ENCODE measurements around the gene ENO3.
A peak's percentile ranks its signal among the peaks of the same experiment; 100 is the strongest.

ENO3 gene

DNA sequence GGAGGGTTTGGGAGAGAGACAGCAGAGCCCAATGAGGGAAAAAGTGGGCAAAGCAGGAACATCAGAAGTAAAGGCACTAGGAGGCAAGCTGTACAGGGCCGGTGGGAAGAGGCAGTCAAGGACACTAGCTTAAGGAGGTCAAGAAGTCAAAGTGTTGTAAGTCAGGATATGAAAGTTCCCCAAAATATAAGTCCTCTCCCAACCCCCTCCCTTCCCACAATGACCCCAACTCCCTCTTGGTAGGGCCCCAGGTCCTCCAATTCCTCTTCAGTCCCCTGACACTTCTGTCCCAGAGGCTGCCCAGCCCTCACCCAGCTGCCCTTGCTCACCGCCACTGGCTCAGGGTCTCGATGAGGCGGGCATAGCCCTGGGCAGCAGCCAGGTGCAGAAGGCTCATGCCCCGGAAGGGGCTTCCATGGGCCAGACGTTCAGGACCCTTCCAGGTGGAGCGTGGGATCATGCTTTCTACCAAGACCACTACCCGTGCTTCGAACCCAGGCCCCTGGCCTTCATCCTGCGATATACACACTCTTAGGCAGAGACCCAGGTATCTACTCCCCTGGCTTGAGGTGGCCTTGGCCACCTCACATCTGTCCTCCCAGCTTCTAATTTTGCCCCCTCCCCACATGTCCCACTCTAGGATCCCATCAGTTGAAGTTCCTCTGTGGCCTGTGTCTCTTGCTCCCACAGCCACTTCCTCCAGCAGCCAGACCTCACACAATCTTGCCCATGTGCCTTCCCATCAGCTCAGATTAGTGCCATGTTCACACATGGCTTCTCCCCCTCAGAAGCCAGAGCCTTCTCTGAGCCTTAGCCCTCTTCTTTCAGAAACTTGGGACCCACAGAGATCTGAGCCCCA is 22.6 kb downstream of the ENO3 start:
- DNase-seq (ENCODE audit: low spot score) = no peak

DNA sequence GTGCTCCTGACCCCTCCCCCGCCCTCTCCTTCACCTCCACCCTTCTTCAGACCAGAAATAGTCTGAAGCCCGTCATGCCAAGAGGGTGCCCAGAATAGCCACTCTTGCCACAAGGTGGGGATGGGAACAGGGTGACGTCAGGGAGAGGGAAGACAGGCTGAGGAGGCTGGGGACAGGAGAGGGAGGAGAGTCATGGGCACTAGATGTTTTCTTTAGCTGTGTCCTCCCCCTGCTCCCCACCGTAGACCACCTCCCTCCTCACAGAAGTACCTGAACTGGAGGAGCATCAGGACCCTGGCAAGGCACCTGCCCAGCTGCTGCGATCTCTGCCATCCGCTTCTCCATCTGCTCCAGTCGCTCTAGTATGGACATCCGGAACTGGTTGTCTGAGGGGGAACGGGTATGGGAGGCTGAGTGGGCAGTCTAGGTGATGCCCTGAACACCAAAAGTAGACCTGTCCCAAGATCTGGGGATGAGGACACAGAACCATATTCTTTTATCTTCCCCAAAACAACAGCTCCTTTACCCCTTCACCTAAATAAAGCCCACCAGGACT is 23.3 kb downstream of the ENO3 start:
- DNase-seq (ENCODE audit: low spot score) = no peak

DNA sequence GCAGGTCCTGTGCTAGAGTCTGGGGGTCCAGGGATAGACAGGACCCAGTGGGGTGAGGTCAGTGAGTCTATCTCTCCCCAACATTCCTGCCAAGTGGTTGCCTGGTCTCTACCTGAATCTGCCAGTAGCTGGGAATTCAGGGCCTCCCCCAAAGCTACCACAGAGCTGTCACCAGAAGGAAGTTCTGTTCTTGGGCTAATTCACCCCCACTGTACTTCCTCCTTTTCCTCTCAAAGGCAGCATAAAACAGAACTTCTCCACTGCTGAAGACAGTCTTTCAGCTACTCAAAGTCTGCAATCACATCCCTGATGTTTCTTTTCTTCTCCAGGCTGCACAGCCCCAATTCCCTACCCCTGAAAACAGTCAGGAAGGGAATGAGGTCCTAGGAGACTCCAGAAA is 27.8 kb downstream of the ENO3 start:
- DNase-seq (ENCODE audit: low spot score) = no peak

DNA sequence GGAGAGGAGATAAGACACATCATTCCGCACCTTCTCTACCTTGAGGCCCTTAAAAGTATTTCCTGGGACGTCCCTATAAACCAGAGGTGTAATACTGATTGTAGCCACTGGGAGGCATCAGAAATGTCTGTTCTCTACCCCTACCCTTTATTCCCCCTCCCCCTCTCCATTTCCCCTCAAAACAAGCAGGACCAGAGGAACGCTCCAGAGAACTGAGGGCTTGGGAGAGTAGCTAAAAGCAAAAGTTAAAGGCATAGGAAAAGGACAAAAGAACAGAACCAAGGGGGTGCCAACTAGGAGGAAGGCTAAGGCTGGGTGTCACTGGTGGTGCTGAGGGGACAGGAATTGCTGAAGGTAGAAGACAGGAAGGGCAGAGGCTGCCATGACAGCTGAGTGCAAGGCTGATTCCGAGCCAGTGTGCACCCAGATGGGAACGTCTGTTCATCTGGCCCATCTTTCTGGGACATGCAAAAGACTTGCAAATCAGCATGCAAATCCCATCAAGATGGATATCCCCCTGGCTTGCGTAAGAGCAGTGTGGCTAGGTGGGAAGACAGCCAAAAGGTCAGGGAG is 29.8 kb downstream of the ENO3 start:
- peak; percentile 61 for DNase-seq (ENCODE audit: low spot score)

- DNase-seq (ENCODE audit: low spot score) = no peak
Observed at GRCh38 chr17:4982305-4982704, 31.4 kb downstream of the ENO3 start.

GRCh38 chr17:4986403-4986802 is 35.5 kb downstream of the ENO3 start:
- no peak for DNase-seq (ENCODE audit: low spot score)

DNA sequence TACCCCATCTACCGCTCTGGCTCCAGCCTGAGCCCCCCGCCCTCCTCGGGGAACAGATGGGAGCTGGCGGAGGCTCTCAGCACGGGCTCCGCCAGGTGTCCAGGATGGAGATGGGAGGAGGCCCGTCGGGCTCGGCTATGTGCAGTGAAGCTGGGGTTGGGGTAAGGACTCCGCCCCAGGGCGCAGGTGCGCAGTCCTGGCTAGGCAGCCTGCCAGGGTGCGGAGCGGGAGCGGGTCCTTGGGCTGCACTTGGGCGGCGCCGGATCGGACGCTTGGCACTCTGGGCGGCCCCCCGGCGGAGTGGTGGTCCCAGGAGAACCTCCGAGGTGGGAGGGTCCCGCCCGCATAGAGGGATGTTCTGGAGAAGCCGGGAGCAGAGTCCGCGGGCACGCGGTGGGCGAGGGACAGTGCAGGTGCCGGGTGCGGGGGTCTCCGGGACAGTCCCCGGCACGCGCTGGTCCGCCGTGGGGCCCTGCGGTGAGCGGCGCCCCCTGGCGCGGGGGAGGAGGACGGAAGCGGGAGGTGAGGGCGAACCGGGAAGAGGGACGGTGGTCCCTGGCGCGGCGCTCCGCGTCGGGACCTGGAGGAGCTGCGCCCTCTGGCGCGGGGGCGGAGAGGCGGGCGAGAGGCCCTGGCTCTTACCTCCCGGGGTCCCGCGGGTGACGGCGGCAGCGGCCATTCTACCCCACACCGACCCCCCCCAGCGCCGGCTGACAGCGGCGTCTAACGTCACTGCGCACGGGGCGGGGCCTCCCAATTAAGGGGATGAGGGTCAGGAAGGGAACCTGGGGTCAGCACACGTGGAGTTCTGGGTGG is 36.2 kb downstream of the ENO3 start, which contains the start of gene CAMTA2:
TSS of gene CAMTA2 (minus strand) at position 725 of the 816 bp plus-strand sequence. CDS start 1,453 bp downstream, outside the sequence.
- DNase-seq (ENCODE audit: low spot score) = peak; percentile 86

GRCh38 chr17:4987767-4988567 is 37.0 kb downstream of the ENO3 start:
- no peak for DNase-seq (ENCODE audit: low spot score)

DNA sequence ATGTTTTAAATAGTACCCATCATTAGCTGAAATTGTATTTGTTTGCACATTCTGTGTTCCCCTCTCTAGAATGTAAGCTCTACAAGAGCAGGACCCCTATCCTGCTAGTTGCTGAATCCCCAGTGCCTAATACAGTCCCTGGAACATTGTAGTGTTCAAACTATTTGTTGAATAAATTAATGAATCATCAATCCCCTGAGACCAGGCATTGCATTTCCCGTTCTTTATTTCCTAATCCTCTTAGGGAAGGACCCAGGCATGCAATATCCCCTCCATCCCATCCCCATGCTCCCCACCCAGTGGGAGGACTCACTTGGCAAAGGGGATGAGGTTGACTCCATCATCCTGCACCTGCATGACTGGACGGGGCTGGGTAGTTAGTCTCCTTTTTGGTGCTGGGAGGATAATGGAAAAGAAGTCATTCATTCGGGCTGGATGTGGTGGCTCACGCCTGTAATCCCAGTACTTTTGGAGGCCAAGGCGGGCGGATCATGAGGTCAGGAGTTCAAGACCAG is 43.2 kb downstream of the ENO3 start:
- no peak for DNase-seq (ENCODE audit: low spot score)

DNA sequence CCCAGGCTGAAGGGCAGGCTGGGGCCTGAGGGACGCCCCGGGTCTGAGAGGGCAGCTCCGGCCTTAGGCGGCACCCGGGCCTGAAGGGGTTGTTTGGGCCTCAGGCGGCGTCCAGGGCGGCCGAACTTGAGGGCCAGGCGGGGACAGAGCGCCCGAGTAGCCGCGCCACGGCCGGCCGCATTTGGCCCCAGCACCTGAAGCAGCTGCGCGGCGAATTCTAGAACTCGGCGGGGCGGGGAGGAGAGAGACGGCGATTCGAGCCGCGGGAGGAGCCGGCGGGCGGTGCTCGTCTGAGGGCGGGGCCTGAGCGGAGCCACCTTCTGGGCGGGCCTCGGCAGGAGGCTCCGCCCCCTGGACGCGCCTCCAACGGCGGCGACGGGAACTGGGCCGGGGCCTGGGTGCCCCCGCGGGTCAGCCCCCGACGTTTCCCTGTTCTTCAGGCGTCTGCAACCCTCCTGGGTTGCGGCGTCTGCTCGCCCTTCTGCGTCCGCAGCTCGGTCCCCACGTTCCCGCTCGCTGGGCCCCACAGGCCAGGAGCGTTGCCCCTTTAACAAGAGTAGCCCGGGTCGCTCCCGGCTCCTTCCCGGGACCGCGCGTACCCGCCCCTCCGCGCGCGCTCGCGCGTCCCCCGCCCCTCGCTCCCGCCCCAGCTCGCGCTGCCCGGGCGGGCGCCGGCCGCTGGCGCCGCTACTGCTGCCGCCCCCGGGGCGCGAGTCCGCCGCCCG is 46.5 kb downstream of the ENO3 start, which contains the start of the genes INCA1 and KIF1C:
TSS of gene INCA1 (minus strand) at position 221 of the 725 bp plus-strand sequence. CDS start 3,085 bp downstream, outside the sequence.
TSS of gene KIF1C (plus strand) at position 649 of the 725 bp plus-strand sequence. CDS start 2,297 bp downstream, outside the sequence.
- DNase-seq (ENCODE audit: low spot score) = peak; percentile 98

DNA sequence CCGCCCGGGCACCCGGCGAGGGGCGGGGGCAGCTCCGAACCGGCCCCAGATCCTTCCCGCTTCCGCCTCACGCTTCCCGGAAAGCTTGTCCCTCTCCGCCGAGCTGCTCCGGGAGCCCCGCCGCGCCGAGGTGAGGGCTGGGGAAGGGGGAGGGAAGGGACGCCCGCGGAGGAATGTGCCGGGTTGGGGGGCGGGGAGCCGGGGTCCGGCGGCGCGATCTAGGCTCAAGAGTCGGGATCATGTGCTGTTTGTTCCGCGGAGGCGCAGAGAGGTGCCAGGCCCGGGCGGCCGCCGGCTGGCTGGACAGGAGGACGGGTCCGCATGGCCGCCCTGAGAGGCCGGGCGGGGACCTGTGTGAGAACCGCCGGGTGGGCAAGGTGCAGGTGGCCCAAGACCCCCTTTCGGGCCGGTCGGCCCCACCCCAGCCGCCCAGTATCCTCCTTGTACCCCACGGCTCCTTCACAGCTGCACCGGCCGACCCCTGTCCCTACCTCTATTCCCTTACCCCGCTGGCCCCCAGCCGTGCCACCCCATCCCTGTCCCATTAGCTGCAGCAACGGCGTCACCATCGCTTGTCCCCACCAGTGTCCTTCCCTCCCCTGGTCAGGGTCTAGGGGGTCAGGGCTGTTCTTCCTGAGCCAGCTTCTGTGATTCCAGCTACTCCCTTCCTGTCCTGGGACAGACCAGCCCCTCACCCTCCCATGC is 47.3 kb downstream of the ENO3 start:
- DNase-seq (ENCODE audit: low spot score) = no peak

DNA sequence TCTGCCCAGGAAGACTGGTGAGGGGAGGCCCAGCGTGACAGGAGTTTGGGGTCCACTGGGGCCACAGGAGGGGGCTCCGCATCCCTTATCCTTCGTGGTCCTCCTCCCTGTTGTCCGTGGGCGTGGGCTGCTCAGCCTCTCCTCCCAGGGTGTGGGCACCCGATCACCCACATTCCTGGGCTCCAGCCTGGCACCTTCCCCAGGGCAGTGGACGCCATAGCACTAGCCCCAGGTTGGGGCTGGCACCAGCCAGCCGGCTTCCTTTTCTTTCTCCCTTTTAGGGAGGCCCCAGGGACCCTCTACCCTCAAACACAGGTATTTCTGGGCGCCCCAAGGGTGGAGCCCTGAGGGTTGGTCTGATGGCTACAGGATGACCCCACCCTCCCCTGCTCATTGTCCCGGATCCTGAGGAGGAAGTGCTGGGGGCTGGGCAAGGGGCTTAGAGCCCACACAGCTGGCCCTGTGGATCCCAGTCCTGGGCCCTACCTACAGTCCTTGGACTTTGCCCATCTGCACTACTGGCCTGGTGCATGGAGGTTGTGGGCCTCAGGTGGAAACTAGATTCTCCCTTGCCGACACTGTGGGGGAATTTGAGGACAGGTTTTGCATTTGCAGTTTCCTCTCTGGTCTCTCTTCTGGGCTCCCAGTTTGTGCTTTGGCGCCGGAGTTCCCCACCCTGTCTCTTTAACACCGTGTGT is 48.0 kb downstream of the ENO3 start:
- DNase-seq (ENCODE audit: low spot score) = peak; percentile 27

DNA sequence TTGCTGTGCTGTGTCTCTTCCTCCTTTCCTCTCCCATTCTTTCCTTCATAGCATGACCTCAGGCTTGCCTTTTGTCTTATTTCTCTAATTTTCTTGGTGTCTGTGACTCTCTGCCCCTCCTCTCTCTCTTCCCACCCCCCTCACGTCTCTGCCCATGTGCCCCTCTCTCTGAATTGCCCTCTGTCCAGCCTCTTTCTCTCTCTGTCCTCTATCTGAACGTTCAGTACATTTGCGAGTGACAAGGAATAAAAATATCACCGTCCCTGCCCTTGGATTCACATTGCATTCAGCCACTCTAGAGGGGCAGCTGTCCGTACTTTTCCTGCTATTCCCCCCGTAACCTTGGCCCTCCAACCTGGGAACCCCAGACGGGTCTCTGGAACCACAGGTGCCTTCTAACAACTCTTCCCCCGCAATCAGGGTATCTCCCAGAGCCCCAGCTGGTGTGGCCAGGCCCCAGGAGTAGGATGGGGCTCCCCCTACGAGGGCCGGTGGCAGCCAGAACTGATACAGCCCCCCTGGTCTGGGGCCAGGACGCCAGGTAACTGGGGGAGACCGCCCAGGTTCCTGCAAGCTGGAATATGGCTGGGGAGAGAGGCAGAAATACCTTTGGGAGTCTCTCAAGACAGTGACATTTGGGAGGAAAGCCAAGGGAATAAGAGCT is 48.6 kb downstream of the ENO3 start:
- DNase-seq (ENCODE audit: low spot score) = no peak

DNA sequence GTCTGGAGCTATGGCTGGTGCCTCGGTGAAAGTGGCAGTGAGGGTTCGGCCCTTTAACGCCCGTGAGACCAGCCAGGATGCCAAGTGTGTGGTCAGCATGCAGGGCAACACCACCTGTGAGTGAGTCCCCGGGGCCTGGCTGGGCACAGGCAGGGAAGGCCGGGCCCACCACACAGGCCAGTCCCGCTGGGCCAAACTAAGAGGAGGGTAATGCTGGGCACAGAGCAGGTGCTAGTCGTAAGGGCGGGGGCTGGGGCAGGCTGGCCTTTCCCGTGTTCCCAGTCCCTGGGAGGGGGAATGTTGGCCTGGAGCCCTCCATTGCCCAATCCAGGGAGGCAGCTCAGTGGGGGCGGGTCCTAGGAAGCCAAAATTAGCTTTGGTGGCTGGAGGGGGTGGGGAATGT is 49.3 kb downstream of the ENO3 start:
- peak; percentile 51 for DNase-seq (ENCODE audit: low spot score)

DNA sequence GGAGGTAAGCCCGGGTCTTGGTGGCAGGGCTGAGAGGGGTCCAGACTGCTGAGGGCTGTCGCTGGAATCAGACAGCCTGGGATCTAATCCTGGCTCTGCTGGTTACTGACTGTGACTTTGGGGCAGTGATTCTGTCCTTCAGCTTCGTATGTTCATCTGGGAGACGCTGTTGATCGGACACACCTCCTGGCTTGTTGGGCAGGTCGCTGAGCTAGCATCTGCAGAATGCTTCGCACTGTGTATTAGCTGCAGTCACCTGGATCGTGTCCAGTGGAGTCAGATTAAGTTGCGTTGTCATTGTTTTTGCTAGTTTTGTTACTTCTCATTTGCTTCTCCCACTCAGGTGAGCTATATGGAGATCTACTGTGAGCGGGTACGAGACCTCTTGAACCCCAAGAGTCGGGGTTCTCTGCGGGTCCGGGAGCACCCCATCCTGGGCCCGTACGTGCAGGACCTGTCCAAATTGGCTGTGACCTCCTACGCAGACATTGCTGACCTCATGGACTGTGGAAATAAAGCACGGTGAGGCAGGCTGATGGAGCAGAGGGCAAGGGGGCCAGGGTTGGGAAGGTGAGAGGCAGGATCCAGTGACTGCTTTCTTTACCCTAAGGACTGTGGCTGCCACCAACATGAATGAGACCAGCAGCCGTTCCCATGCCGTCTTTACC is 51.3 kb downstream of the ENO3 start:
- DNase-seq (ENCODE audit: low spot score) = no peak

DNA sequence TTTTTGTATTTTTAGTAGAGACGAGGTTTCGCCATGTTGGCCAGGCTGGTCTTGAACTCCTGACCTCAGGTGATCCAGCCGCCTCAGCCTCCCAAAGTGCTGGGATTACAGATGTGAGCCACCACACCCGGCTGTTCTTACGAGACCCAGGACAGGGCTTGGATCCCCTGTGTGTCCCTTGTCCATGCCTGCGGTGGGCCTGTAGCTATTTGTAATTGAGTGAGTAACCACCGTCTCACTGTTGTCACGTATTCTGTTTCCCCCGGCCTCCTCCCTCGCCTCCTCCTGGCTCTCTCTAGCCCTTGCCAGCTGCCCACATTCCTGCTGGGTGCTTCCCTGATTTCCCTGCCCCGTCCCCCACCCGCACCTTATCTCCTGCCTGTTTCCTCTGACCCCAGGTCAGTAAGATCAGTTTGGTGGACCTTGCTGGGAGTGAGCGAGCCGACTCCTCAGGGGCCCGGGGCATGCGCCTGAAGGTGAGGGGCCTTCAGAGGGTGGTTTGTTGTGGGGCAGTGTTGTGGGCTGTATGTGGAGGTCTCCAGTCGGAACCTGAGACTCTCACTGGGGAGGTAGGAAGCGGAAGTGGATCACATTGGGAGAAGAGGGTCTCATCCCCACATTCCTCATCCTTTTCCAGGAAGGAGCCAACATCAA is 52.4 kb downstream of the ENO3 start:
- DNase-seq (ENCODE audit: low spot score) = no peak
